Progenitor cell of endocrine pancreas (in vitro differentiated cells): ENCODE results near the gene DENND6B. TPM values are rescaled to one million over a fixed set of nuclear protein-coding genes. Genes with fewer than 3 reads are reported as not detected.

Experiments used
- DNase-seq: peaks from one replicate; pipeline ENCODE4 v3.0.0; 2021; ENCODE audit warnings: low spot score; ENCODE audit not compliant: unreplicated experiment
- H3K27ac Mint-ChIP-seq: 2 replicates; pipeline ENCODE4 v1.8.0; 2021; ENCODE audit warnings: mild to moderate bottlenecking, moderate library complexity, mixed read lengths
- H3K27me3 Mint-ChIP-seq: 2 replicates; pipeline ENCODE4 v1.8.0; 2021; ENCODE audit warnings: mixed read lengths
- H3K36me3 Mint-ChIP-seq: 2 replicates; pipeline ENCODE4 v1.8.0; 2022; ENCODE audit warnings: mixed read lengths; ENCODE audit not compliant: insufficient read depth
- H3K4me1 Mint-ChIP-seq: 2 replicates; pipeline ENCODE4 v1.8.0; 2021; ENCODE audit warnings: low read depth, mixed read lengths
- H3K4me3 Mint-ChIP-seq: 2 replicates; pipeline ENCODE4 v1.8.0; 2021; ENCODE audit warnings: low read depth, mild to moderate bottlenecking, moderate library complexity, mixed read lengths
- H3K9me3 Mint-ChIP-seq: 2 replicates; pipeline ENCODE4 v1.8.0; 2021; ENCODE audit warnings: low read depth, mixed read lengths
- total RNA-seq: library from RNA; stranded (reverse); gene quantifications from 2 replicates; pipeline ENCODE4 v1.2.1, GENCODE V29; 2021
- TF ChIP-seq, protein P1 (sequence below): fragments of 200-600 bp; sonication (generic); IDR thresholded peaks from one replicate; pipeline ENCODE4 v1.5.0; 2021; ENCODE audit warnings: antibody characterized with exemption, mild to moderate bottlenecking; ENCODE audit not compliant: unreplicated experiment

Gene DENND6B
- total RNA-seq, 1 donor from 2014 or later = 36.4 TPM

GRCh38 chr22:50292643-50293440 lies 34.0 kb downstream of the DENND6B start:
- TF ChIP-seq, protein P1, sequence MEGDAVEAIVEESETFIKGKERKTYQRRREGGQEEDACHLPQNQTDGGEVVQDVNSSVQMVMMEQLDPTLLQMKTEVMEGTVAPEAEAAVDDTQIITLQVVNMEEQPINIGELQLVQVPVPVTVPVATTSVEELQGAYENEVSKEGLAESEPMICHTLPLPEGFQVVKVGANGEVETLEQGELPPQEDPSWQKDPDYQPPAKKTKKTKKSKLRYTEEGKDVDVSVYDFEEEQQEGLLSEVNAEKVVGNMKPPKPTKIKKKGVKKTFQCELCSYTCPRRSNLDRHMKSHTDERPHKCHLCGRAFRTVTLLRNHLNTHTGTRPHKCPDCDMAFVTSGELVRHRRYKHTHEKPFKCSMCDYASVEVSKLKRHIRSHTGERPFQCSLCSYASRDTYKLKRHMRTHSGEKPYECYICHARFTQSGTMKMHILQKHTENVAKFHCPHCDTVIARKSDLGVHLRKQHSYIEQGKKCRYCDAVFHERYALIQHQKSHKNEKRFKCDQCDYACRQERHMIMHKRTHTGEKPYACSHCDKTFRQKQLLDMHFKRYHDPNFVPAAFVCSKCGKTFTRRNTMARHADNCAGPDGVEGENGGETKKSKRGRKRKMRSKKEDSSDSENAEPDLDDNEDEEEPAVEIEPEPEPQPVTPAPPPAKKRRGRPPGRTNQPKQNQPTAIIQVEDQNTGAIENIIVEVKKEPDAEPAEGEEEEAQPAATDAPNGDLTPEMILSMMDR = no peak
- Mint-ChIP-seq H3K9me3 (no peaks in the 10 kb centered on the region), H3K27ac (peak overlapping the region; percentile 93), H3K4me3 (no peak overlapping the region), H3K4me1 (peaks cover 17% of the 10 kb centered on the region), H3K36me3 (peaks cover 1% of the 10 kb centered on the region), H3K27me3 (no peaks in the 10 kb centered on the region)
- DNase-seq = no peak

GRCh38 chr22:50289942-50290630 lies 36.7 kb downstream of the DENND6B start:
- peaks cover 11% of the 10 kb centered on the region for H3K4me1 Mint-ChIP-seq
- TF ChIP-seq, protein P1 = no peak
- no peak overlapping the region for H3K27ac Mint-ChIP-seq
- no peak for DNase-seq
- no peaks in the 10 kb centered on the region for H3K9me3 Mint-ChIP-seq
- no peaks in the 10 kb centered on the region for H3K27me3 Mint-ChIP-seq
- peaks cover 1% of the 10 kb centered on the region for H3K36me3 Mint-ChIP-seq
- no peak overlapping the region for H3K4me3 Mint-ChIP-seq

DNA sequence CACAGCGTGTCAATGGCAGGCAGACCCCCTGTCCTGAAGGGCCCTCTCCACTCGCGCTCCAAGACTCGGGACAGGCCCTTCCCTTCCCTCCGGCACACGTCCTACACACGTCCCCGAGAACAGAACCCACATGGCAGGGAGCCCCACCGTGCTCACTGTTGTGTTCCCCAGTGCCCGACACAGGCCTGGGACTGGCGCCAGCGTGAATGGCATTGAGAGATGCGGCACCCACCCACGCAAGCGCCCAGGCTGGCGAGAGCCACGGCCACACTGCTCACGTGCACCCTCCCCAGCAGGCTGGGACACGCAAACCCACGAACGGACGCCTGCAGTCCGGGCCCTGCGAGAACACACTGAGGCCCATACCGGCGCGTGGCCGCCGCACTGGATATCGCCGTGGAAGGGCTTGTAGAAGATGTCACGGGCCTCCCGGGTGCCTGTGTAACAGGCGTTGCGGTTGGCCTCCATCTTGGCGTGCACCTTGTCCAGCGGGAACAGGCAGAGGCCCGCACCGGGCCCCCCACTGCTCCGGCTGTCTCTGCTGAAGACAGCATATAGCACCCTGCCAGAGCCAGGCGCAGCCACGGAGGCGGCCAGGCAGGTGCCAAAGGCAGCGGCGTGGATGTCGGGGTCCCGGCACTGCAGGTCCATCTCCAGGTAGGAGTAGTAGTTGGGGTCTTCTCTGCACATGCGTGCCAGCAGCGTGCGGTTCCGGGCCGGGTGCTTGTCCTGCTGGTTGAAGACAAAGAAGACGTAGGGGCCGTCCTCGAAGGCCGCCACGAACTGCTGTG lies 37.5 kb downstream of the DENND6B start:
- TF ChIP-seq, protein P1 = no peak
- no peaks in the 10 kb centered on the region for H3K9me3 Mint-ChIP-seq
- peaks cover 8% of the 10 kb centered on the region for H3K4me1 Mint-ChIP-seq
- no peak overlapping the region for H3K4me3 Mint-ChIP-seq
- no peaks in the 10 kb centered on the region for H3K27me3 Mint-ChIP-seq
- DNase-seq = no peak
- H3K36me3 Mint-ChIP-seq = peaks cover 4% of the 10 kb centered on the region
- no peak overlapping the region for H3K27ac Mint-ChIP-seq

DNA sequence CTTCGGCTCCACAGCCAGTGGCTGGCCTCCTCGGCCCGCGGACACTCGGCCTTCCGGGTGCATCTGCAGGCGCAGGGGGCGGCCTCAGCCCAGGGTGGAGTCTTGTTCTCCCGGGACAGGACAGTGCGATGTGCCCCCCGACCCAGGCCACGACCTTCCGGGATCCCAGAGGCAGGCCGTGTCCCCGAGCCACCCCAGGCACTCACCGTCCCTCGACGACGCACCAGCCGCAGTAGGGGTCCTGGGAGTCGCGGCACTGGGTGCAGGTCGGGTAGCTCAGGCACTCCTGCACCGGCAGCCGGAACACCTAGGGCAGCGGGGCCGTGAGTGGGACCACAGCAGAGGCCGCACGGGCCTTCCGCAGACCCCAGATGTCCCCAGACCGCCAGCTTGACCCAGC lies 39.1 kb downstream of the DENND6B start:
- DNase-seq = no peak
- peaks cover 3% of the 10 kb centered on the region for H3K4me1 Mint-ChIP-seq
- H3K4me3 Mint-ChIP-seq = no peak overlapping the region
- peaks cover 6% of the 10 kb centered on the region for H3K36me3 Mint-ChIP-seq
- no peaks in the 10 kb centered on the region for H3K27me3 Mint-ChIP-seq
- no peaks in the 10 kb centered on the region for H3K9me3 Mint-ChIP-seq
- TF ChIP-seq, protein P1 = no peak
- H3K27ac Mint-ChIP-seq = no peak overlapping the region

DNA sequence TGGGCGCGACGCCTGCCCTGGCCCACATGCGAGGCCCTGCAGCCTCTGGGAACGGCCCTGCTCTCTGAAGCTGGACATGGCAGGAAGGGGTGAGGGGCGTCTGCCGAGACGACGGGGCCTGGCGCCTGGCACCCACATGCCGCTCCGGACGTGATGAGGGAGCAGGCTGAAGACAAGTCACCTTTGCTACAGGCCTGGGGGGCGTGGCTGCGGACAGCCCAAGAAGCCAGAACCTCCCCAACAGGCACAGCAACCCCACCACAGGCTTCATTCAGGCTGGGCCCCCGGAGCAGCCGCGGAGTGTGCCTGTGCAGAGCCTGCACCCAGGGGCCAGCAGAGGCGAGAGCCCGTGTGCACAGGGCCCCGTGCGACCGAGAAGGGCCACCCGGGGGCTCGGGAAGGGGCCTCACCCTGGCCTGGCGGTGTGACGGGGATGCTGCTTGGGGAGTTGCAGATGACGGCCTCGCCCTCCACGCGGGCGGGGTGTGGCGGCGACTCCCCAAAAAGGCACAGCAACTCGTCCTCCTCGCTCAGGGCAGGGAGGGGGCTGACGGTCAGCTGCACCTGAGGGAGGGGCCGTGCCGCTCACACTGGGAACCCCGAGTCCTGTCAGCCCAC lies 40.0 kb downstream of the DENND6B start:
- no peak for DNase-seq
- Mint-ChIP-seq H3K4me3 (no peak overlapping the region), H3K9me3 (no peaks in the 10 kb centered on the region), H3K27me3 (no peaks in the 10 kb centered on the region), H3K4me1 (no peaks in the 10 kb centered on the region), H3K36me3 (peaks cover 4% of the 10 kb centered on the region), H3K27ac (no peak overlapping the region)
- TF ChIP-seq, protein P1 = no peak
